ENCODE measurements around the gene PPM1F.

Gene PPM1F

GRCh38 chr22:21974058-21974649 lies 21.5 kb upstream of the PPM1F start:
- no peak overlapping the region for H3K4me3 ChIP-seq (IDR thresholded peaks at IDR 0.05; ENCODE audit: insufficient read depth, low read depth, low read length)
- no peak for TF ChIP-seq CTCF (conservative IDR thresholded peaks at IDR 0.05; ENCODE audit: low read depth, low read length)
- no peaks in the 10 kb centered on the region for H4K20me1 ChIP-seq (ENCODE audit: insufficient read depth)
- no peaks in the 10 kb centered on the region for H3K79me2 ChIP-seq (ENCODE audit: insufficient read depth, low read depth)
- H3K27me3 ChIP-seq (ENCODE audit: insufficient read depth, low read depth) = no peaks in the 10 kb centered on the region
- no peak overlapping the region for H3K9ac ChIP-seq
- no peak overlapping the region for H3K4me2 ChIP-seq
- H2AFZ ChIP-seq (ENCODE audit: low read depth) = no peak overlapping the region
- H3K27ac ChIP-seq = no peak overlapping the region
- no peaks in the 10 kb centered on the region for H3K4me1 ChIP-seq (ENCODE audit: low read depth, poor library complexity, severe bottlenecking)
- no peaks in the 10 kb centered on the region for H3K36me3 ChIP-seq (ENCODE audit: insufficient read depth)

- Histone ChIP-seq H3K4me3 (IDR thresholded peaks at IDR 0.05; ENCODE audit: insufficient read depth, low read depth, low read length) (no peak overlapping the region), H2AFZ (ENCODE audit: low read depth) (no peak overlapping the region), H3K79me2 (ENCODE audit: insufficient read depth, low read depth) (no peaks in the 10 kb centered on the region), H3K27ac (no peak overlapping the region), H3K4me2 (no peak overlapping the region), H3K36me3 (ENCODE audit: insufficient read depth) (no peaks in the 10 kb centered on the region), H3K9ac (no peak overlapping the region), H3K27me3 (ENCODE audit: insufficient read depth, low read depth) (no peaks in the 10 kb centered on the region), H4K20me1 (ENCODE audit: insufficient read depth) (no peaks in the 10 kb centered on the region), H3K4me1 (ENCODE audit: low read depth, poor library complexity, severe bottlenecking) (no peaks in the 10 kb centered on the region)
- no peak for TF ChIP-seq CTCF (conservative IDR thresholded peaks at IDR 0.05; ENCODE audit: low read depth, low read length)
These were observed 20.2 kb upstream of the PPM1F start for GRCh38 chr22:21972806-21973205.

GRCh38 chr22:21972293-21972779 lies 19.7 kb upstream of the PPM1F start:
- no peak overlapping the region for H3K9ac ChIP-seq
- no peaks in the 10 kb centered on the region for H3K27me3 ChIP-seq (ENCODE audit: insufficient read depth, low read depth)
- peak; percentile 92 for TF ChIP-seq CTCF (conservative IDR thresholded peaks at IDR 0.05; ENCODE audit: low read depth, low read length)
- H2AFZ ChIP-seq (ENCODE audit: low read depth) = no peak overlapping the region
- H3K79me2 ChIP-seq (ENCODE audit: insufficient read depth, low read depth) = no peaks in the 10 kb centered on the region
- H4K20me1 ChIP-seq (ENCODE audit: insufficient read depth) = no peaks in the 10 kb centered on the region
- no peak overlapping the region for H3K27ac ChIP-seq
- no peaks in the 10 kb centered on the region for H3K36me3 ChIP-seq (ENCODE audit: insufficient read depth)
- H3K4me3 ChIP-seq (IDR thresholded peaks at IDR 0.05; ENCODE audit: insufficient read depth, low read depth, low read length) = no peak overlapping the region
- no peak overlapping the region for H3K4me2 ChIP-seq
- H3K4me1 ChIP-seq (ENCODE audit: low read depth, poor library complexity, severe bottlenecking) = no peaks in the 10 kb centered on the region

GRCh38 chr22:21971858-21972275 lies 19.2 kb upstream of the PPM1F start:
- H3K4me2 ChIP-seq = no peak overlapping the region
- TF ChIP-seq CTCF (conservative IDR thresholded peaks at IDR 0.05; ENCODE audit: low read depth, low read length) = no peak
- no peaks in the 10 kb centered on the region for H3K4me1 ChIP-seq (ENCODE audit: low read depth, poor library complexity, severe bottlenecking)
- no peaks in the 10 kb centered on the region for H4K20me1 ChIP-seq (ENCODE audit: insufficient read depth)
- H3K9ac ChIP-seq = no peak overlapping the region
- no peaks in the 10 kb centered on the region for H3K27me3 ChIP-seq (ENCODE audit: insufficient read depth, low read depth)
- H3K36me3 ChIP-seq (ENCODE audit: insufficient read depth) = no peaks in the 10 kb centered on the region
- H3K27ac ChIP-seq = no peak overlapping the region
- H2AFZ ChIP-seq (ENCODE audit: low read depth) = no peak overlapping the region
- H3K4me3 ChIP-seq (IDR thresholded peaks at IDR 0.05; ENCODE audit: insufficient read depth, low read depth, low read length) = no peak overlapping the region
- H3K79me2 ChIP-seq (ENCODE audit: insufficient read depth, low read depth) = no peaks in the 10 kb centered on the region
